HAP-1 (cell line): ENCODE data around the gene GPC5.

Experiments
- DNase-seq, 2 experiments: peaks; one replicate each; pipeline ENCODE4 v3.0.0-alpha.2; 2016 to 2020; ENCODE audit warnings: low spot score in 2 of 2
- H3K27me3 ChIP-seq: fragments of 250-450 bp; sonication (Bioruptor Pico); 2 replicates; pipeline ENCODE4 v1.5.1; 2020; ENCODE audit warnings: low read depth, mild to moderate bottlenecking, moderate library complexity
- H3K36me3 ChIP-seq: fragments of 250-450 bp; sonication (Bioruptor Pico); replicated peaks from 2 replicates; pipeline ENCODE4 v1.5.1; 2020; ENCODE audit warnings: mild to moderate bottlenecking
- H3K4me1 ChIP-seq: fragments of 250-450 bp; sonication (Bioruptor Pico); 2 replicates; pipeline ENCODE4 v1.5.1; 2020; ENCODE audit warnings: mild to moderate bottlenecking
- H3K4me3 ChIP-seq: fragments of 250-450 bp; sonication (Bioruptor Pico); 2 replicates; pipeline ENCODE4 v1.5.1; 2020; ENCODE audit warnings: mild to moderate bottlenecking, moderate library complexity
- H3K9me3 ChIP-seq: fragments of 250-450 bp; sonication (Bioruptor Pico); 2 replicates; pipeline ENCODE4 v1.5.1; 2020; ENCODE audit warnings: mild to moderate bottlenecking, moderate library complexity
- in situ Hi-C: fragments of 300-500 bp; cut with MboI; formaldehyde crosslinking; loops from 3 replicates; pipeline ENCODE4 v1.14.3; 2020; ENCODE audit warnings: low sequenced_read_pairs, inconsistent platforms, mixed read lengths

The GPC5 gene

DNA sequence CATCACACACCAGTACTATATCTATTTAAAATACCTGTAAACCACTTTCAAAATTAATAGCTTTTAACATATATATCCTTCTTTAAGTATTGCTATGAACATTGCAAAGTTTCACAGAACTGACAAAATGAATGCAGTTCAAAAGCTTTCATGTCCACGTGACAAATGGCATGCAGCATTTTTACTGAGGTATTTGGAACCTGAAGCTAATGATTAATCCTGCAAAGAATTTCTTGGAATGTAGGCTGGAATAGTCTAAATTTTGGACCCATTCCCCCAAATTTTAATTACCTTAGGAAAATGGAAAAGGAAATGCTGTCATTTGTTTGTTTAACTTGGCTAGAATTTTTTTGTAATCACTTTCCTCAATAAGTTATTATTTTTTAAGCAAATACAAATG, 1404.4 kb downstream of the GPC5 start:
- no peak for DNase-seq
- Histone ChIP-seq H3K4me1 (no peaks in the 10 kb centered on the region), H3K4me3 (no peak overlapping the region), H3K27me3 (no peaks in the 10 kb centered on the region), H3K36me3 (no peaks in the 10 kb centered on the region), H3K9me3 (no peaks in the 10 kb centered on the region)
- in situ Hi-C loops, result no loop called here

GRCh38 chr13:92804346-92804745, 1405.9 kb downstream of the GPC5 start:
- Histone ChIP-seq H3K4me1 (no peaks in the 10 kb centered on the region), H3K27me3 (peaks cover 2% of the 10 kb centered on the region; the same call in 1 of the 2 replicates), H3K9me3 (no peaks in the 10 kb centered on the region), H3K4me3 (no peak overlapping the region), H3K36me3 (no peaks in the 10 kb centered on the region)
- in situ Hi-C loops, result no loop called here
- no peak for DNase-seq

DNA sequence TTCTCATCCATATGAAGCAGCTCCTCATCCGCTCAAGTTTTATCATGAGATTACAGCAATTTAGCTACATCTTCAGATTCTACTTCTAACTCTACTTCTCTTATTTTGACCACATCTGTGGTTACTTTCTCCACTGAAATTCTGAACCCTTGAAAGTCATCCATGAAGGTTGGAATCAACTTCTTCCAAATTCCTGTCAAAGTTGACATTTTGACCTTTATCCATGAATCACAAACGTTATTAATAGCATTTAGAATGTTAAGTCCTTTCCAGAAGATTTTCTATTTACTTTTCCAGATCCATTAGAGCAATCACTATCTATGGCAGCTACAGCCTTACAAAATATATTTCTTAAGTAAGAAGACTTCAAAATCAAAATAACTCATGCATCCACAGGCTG, 1406.5 kb downstream of the GPC5 start:
- Histone ChIP-seq H3K27me3 (peaks cover 2% of the 10 kb centered on the region; the same call in 1 of the 2 replicates), H3K4me1 (no peaks in the 10 kb centered on the region), H3K4me3 (no peak overlapping the region), H3K9me3 (no peaks in the 10 kb centered on the region), H3K36me3 (no peaks in the 10 kb centered on the region)
- DNase-seq, result no peak
- in situ Hi-C loops, result no loop called here

DNA sequence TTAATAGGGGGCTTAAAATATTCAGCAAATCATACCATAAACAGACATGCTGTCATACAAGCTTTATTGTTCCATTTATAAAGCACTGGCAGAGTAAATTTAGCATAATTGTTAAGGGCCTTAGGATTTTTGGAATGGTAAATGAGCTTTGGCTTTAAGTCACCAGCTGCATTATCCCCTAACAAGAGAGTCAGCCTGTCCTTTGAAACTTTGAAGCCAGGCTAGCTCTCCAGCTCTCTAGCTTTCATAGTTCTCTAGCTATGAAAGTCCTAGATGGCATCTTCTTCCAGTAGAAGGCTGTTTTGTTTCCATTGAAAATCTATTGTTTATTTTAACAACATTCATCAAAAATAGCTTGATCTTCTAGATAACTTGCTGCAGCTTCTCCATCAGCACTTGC, 1407.3 kb downstream of the GPC5 start:
- Histone ChIP-seq H3K36me3 (no peaks in the 10 kb centered on the region), H3K4me3 (no peak overlapping the region), H3K4me1 (no peaks in the 10 kb centered on the region), H3K9me3 (no peaks in the 10 kb centered on the region), H3K27me3 (peaks cover 2% of the 10 kb centered on the region; the same call in 1 of the 2 replicates)
- in situ Hi-C loops, result no loop called here
- DNase-seq, result no peak

DNA sequence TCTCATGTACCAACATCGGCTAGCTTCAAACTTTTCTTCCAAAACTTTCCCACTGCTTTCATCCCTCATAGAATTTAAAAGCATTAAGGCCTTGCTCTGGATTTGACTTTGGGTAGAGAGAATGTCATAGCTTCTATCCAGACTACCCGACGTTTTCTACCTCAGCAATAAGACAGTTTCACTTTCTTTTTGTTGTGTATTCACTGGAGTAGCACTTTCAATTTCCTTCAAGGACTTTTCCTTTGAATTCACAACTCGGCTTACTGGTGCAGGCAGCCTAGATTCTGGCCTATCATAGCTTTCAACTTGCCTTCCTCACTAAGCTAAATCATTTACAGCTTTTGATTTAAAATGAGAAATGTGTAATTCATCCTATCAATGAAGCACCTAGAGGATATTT, 1407.8 kb downstream of the GPC5 start:
- Histone ChIP-seq H3K27me3 (peaks cover 2% of the 10 kb centered on the region; the same call in 1 of the 2 replicates), H3K4me1 (no peaks in the 10 kb centered on the region), H3K4me3 (no peak overlapping the region), H3K9me3 (no peaks in the 10 kb centered on the region), H3K36me3 (no peaks in the 10 kb centered on the region)
- in situ Hi-C loops, result no loop called here
- DNase-seq, result no peak

- H3K4me3 ChIP-seq, result no peak overlapping the region
- H3K4me1 ChIP-seq, result no peaks in the 10 kb centered on the region
- DNase-seq, result no peak
- peaks cover 2% of the 10 kb centered on the region; the same call in 1 of the 2 replicates for H3K27me3 ChIP-seq
- in situ Hi-C loops, result no loop called here
- no peaks in the 10 kb centered on the region for H3K9me3 ChIP-seq
- H3K36me3 ChIP-seq, result no peaks in the 10 kb centered on the region
Measured at GRCh38 chr13:92807353-92807752, 1408.9 kb downstream of the GPC5 start.

DNA sequence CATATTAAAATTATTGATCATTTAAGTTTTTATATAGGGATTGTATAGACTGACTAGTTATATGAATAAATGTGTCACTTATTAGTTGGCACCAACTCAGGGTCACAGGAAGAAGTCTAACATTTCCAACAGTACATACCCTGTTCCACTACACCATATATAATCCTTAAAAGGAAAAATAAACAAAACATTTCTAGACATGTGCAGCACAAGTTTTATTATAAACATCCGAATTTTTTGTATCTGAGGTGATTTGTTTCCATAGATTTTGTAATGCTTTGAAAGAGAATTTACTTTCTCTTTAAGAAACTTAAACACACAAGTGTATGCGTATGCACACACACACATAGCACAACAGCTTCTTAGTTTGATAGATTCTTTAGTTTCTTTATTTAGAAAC, 1409.5 kb downstream of the GPC5 start:
- H3K4me3 ChIP-seq, result no peak overlapping the region
- peaks cover 2% of the 10 kb centered on the region; the same call in 1 of the 2 replicates for H3K27me3 ChIP-seq
- H3K36me3 ChIP-seq, result no peaks in the 10 kb centered on the region
- no peaks in the 10 kb centered on the region for H3K9me3 ChIP-seq
- in situ Hi-C loops, result no loop called here
- H3K4me1 ChIP-seq, result no peaks in the 10 kb centered on the region
- DNase-seq, result no peak

- H3K36me3 ChIP-seq, result no peaks in the 10 kb centered on the region
- H3K4me3 ChIP-seq, result no peak overlapping the region
- no peak for DNase-seq
- H3K27me3 ChIP-seq, result peaks cover 2% of the 10 kb centered on the region
- in situ Hi-C loops, result no loop called here
- H3K4me1 ChIP-seq, result no peaks in the 10 kb centered on the region
- no peaks in the 10 kb centered on the region for H3K9me3 ChIP-seq
Measured at GRCh38 chr13:92821324-92821723, 1422.9 kb downstream of the GPC5 start.

- in situ Hi-C loops, result no loop called here
- peaks cover 2% of the 10 kb centered on the region for H3K27me3 ChIP-seq
- H3K9me3 ChIP-seq, result no peaks in the 10 kb centered on the region
- DNase-seq, result no peak
- no peaks in the 10 kb centered on the region for H3K36me3 ChIP-seq
- H3K4me1 ChIP-seq, result no peaks in the 10 kb centered on the region
- H3K4me3 ChIP-seq, result no peak overlapping the region
Measured at GRCh38 chr13:92823059-92823458, 1424.6 kb downstream of the GPC5 start.

DNA sequence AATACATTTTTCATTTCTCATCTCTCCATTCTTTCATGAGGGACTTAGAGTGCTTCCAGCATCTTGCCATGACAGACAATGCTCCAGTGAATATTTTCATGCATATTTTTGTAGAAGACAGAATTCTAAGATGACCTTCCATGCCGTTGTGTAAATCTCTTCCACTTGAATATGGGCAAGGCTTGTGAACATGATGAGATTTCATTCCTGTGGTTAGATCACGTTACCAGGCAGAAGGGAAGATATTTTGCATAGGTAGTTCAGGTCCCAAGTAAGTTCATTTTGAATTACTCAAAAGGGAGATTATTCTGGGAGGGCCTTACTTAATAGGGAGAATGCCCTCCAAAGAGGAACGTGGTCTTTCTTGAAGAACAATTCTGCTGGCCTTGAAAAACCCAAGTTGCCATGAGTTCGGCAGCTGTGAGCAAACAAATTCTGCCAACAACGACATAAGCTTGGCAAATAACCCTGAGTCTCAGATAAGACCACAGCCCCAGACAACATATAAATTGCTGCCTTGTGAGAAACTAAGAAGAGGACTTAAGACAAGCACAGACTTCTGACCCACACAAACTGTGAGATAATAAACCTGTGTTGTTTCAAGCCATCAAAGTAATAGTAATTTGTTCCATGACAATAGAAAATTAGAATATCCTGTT, 1427.6 kb downstream of the GPC5 start:
- Histone ChIP-seq H3K27me3 (peaks cover 2% of the 10 kb centered on the region; the same call in 1 of the 2 replicates), H3K4me1 (no peaks in the 10 kb centered on the region), H3K36me3 (no peaks in the 10 kb centered on the region), H3K9me3 (no peaks in the 10 kb centered on the region), H3K4me3 (no peak overlapping the region)
- in situ Hi-C loops, result no loop called here
- no peak for DNase-seq

- DNase-seq, result no peak
- peaks cover 2% of the 10 kb centered on the region; the same call in 1 of the 2 replicates for H3K27me3 ChIP-seq
- in situ Hi-C loops, result no loop called here
Measured at GRCh38 chr13:92827503-92827902, 1429.1 kb downstream of the GPC5 start.

GRCh38 chr13:92829930-92830329, 1431.5 kb downstream of the GPC5 start:
- H3K4me1 ChIP-seq, result no peaks in the 10 kb centered on the region
- H3K9me3 ChIP-seq, result no peaks in the 10 kb centered on the region
- DNase-seq, result no peak
- peaks cover 2% of the 10 kb centered on the region; the same call in 1 of the 2 replicates for H3K27me3 ChIP-seq
- no peaks in the 10 kb centered on the region for H3K36me3 ChIP-seq
- in situ Hi-C loops, result no loop called here
- H3K4me3 ChIP-seq, result no peak overlapping the region

More at GRCh38 chr13:92827503-92827902, 1429.1 kb downstream of the GPC5 start:
- H3K4me1 ChIP-seq, result no peaks in the 10 kb centered on the region
- H3K36me3 ChIP-seq, result no peaks in the 10 kb centered on the region
- H3K9me3 ChIP-seq, result no peaks in the 10 kb centered on the region
- no peak overlapping the region for H3K4me3 ChIP-seq

DNA sequence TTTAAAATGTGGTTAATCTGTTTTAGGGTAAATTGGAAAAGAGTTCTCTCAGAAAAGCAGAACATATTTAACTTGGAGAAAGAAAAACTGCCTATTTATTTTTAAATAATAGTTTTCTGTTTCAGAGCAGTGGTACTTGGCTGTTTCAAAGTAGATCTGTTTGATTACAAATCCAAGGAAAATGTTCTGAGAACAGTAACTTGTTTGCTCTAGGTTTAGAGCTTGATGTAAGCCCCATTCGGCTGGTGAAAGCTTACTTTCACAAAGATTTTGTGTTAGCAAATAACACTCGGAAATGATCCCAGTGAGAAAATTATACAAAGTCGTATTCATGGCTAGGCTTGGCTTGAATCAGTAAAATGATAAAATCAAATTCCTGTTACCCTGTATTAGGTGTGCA, 1432.4 kb downstream of the GPC5 start:
- in situ Hi-C loops, result no loop called here

DNA sequence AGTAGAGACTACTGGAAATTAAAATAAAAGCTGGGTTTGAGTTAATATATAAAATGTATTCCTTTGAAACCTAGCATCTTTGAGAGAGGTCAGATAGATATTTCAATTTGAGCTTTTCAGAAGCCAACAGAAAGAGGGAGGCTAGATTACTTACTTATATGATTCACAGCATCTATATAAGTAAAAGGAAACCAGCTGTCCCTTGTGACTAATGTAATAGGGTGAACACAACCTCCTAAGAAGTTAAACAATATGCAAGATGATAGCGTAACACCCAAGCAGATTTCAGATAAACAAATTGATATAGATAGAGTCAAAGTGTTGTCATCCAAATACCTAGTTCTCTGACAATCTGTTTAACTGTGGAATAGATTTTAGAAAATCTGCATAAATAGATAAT, 1434.7 kb downstream of the GPC5 start:
- no peaks in the 10 kb centered on the region for H3K36me3 ChIP-seq
- no peaks in the 10 kb centered on the region for H3K27me3 ChIP-seq
- in situ Hi-C loops, result no loop called here
- no peaks in the 10 kb centered on the region for H3K4me1 ChIP-seq
- DNase-seq, result no peak
- H3K9me3 ChIP-seq, result no peaks in the 10 kb centered on the region
- no peak overlapping the region for H3K4me3 ChIP-seq

More for the DNA sequence above, 1432.4 kb downstream of the GPC5 start:
- no peak for DNase-seq
- Histone ChIP-seq H3K4me3 (no peak overlapping the region), H3K9me3 (no peaks in the 10 kb centered on the region), H3K4me1 (no peaks in the 10 kb centered on the region), H3K27me3 (no peaks in the 10 kb centered on the region; the same call in 1 of the 2 replicates), H3K36me3 (no peaks in the 10 kb centered on the region)

GRCh38 chr13:92836171-92836570, 1437.8 kb downstream of the GPC5 start:
- no peaks in the 10 kb centered on the region for H3K27me3 ChIP-seq
- no peaks in the 10 kb centered on the region for H3K9me3 ChIP-seq
- no peaks in the 10 kb centered on the region for H3K4me1 ChIP-seq
- H3K36me3 ChIP-seq, result no peaks in the 10 kb centered on the region
- DNase-seq, result no peak
- H3K4me3 ChIP-seq, result no peak overlapping the region
- in situ Hi-C loops, result no loop called here
